ENCODE results near the gene CPT1B. TPM values are rescaled to one million over a fixed set of nuclear protein-coding genes. Genes with fewer than 3 reads are reported as not detected.

Gene CPT1B
- total and polyA plus RNA-seq, 2 of the 8 experiments (the other 6 are each of a cell fraction or from before 2014, with no cell fraction given) = 34.2 to 36.2 TPM

GRCh38 chr22:50551160-50551752 lies 27.0 kb downstream of the CPT1B start:
- CTCF ChIA-PET (ENCODE audit: partially characterized antibody) = interaction anchor here (0.6 to 2.2 kb wide), 5 partner anchors 12 to 149 kb away, joined by 3 to 12 read pairs (median 3); partner anchors contain the start of gene SYCE3
- Histone ChIP-seq H3K27ac (ENCODE audit: low read depth, low read length) (no peak overlapping the region), H2BK5ac (ENCODE audit: low read depth, low read length) (no peak overlapping the region), H3K23me2 (ENCODE audit: low read depth, low read length) (no peaks in the 10 kb centered on the region), H3K4me1 (replicated peaks in 1 of 4; ENCODE audit: control insufficient read depth in 3 of 4, insufficient read depth in 4 of 4, low read length in 3 of 4) (peaks cover 0 to 5% (median 2%) of the 10 kb centered on the region in 4 experiments; a peak in 3 of 7 replicates), H3K4me3 (ENCODE audit: extremely low read depth in 1 of 4, insufficient read depth in 2 of 4, low read depth in 3 of 4, low read length in 4 of 4) (no peak overlapping the region), H3K9ac (replicated peaks in 1 of 4; ENCODE audit: extremely low read depth in 1 of 4, low read depth in 3 of 4, low read length in 3 of 4) (no peak overlapping the region), H3K79me2 (ENCODE audit: control insufficient read depth in 1 of 2, insufficient read depth in 2 of 2, low read length in 2 of 2) (no peaks in the 10 kb centered on the region), H3K79me1 (ENCODE audit: low read depth, low read length) (no peaks in the 10 kb centered on the region), H2AFZ (ENCODE audit: low read length) (no peak overlapping the region), H3K14ac (ENCODE audit: insufficient read length) (no peak overlapping the region), H4K91ac (replicated peaks; ENCODE audit: insufficient read length, low read length) (no peak overlapping the region), H3K18ac (ENCODE audit: extremely low read depth, low read length) (no peak overlapping the region), H3K9me3 (ENCODE audit: insufficient read depth in 2 of 2, low read depth in 1 of 2, low read length in 1 of 2) (no peaks in the 10 kb centered on the region), H3K36me3 (ENCODE audit: control insufficient read depth in 2 of 4, insufficient read depth in 4 of 4, low read length in 3 of 4) (no peaks in the 10 kb centered on the region), H2AK5ac (ENCODE audit: low read depth, low read length) (no peak overlapping the region), H2BK20ac (ENCODE audit: low read length) (no peak overlapping the region), H3K4me2 (ENCODE audit: insufficient read depth in 1 of 2, low read depth in 2 of 2, low read length in 2 of 2) (no peak overlapping the region), H2BK120ac (replicated peaks; ENCODE audit: low read depth, low read length) (no peak overlapping the region), H2BK12ac (ENCODE audit: low read depth, low read length) (no peak overlapping the region), H3K56ac (replicated peaks; ENCODE audit: insufficient read length, low read depth, low read length) (no peak overlapping the region), H3K27me3 (replicated peaks in 1 of 4; ENCODE audit: control insufficient read depth in 3 of 4, extremely low read depth in 1 of 4, insufficient read depth in 3 of 4, low read length in 3 of 4) (peaks cover 0 to 3% (median under 1%) of the 10 kb centered on the region in 4 experiments; a peak in 3 of 7 replicates), H3K23ac (ENCODE audit: insufficient read length) (no peak overlapping the region), H3K4ac (replicated peaks; ENCODE audit: insufficient read length, low read depth, low read length) (no peak overlapping the region), H4K8ac (ENCODE audit: extremely low read depth, insufficient read depth, low read length) (no peak overlapping the region), H4K5ac (ENCODE audit: insufficient read length, low read depth, low read length) (no peak overlapping the region), H4K20me1 (replicated peaks in 1 of 2; ENCODE audit: control insufficient read depth in 1 of 2, insufficient read depth in 2 of 2, low read length in 2 of 2) (no peaks in the 10 kb centered on the region), H2BK15ac (ENCODE audit: low read length) (no peak overlapping the region)
- FAIRE-seq (no peak), DNase-seq (ENCODE audit: low read depth in 1 of 2, low spot score in 2 of 2) (no peak)
- POLR2A ChIA-PET (ENCODE audit: partially characterized antibody) = interaction anchor here (1.0 to 1.2 kb wide), 3 partner anchors 19 to 36 kb away, joined by 3 to 4 read pairs (median 3); partner anchors contain the start of gene SCO2
- 88% methylated on average over 11 of the region's 11 CpGs; no CpG with 5 or more reads in 1 of the 2 experiments for WGBS, 2 experiments (ENCODE audit: extremely low coverage in 1 of 2, insufficient coverage in 1 of 2, insufficient read length in 1 of 2, insufficient replicate concordance in 2 of 2, low coverage in 1 of 2, low lambda C conversion rate in 2 of 2, missing lambda C conversion rate in 1 of 2)
- TF ChIP-seq CTBP2 (IDR thresholded peaks at IDR 0.05; ENCODE audit: borderline replicate concordance, insufficient read depth, insufficient read length, low read length) (no peak), SUZ12 (IDR thresholded peaks at IDR 0.05; ENCODE audit: low read length) (no peak), CHD1 (IDR thresholded peaks at IDR 0.05; ENCODE audit: low read depth, low read length) (no peak), EP300 (IDR thresholded peaks at IDR 0.05; ENCODE audit: borderline replicate concordance in 1 of 2, low read depth in 2 of 2, low read length in 2 of 2) (no peak), POU5F1 (IDR thresholded peaks at IDR 0.05; ENCODE audit: low read depth, low read length) (no peak), RXRA (IDR thresholded peaks at IDR 0.05; ENCODE audit: insufficient read depth, low read depth, low read length) (no peak), TAF7 (optimal IDR thresholded peaks at IDR 0.05; ENCODE audit: borderline replicate concordance, low read depth, low read length) (no peak), ASH2L (IDR thresholded peaks at IDR 0.05; ENCODE audit: low read length) (no peak)
